ENCODE results near the gene NHS. TPM values are rescaled to one million over a fixed set of nuclear protein-coding genes. Genes with fewer than 3 reads are reported as not detected.

Gene NHS
- total and polyA plus RNA-seq, 2 experiments from 2014 or later, result 0.72 to 0.89 TPM

DNA sequence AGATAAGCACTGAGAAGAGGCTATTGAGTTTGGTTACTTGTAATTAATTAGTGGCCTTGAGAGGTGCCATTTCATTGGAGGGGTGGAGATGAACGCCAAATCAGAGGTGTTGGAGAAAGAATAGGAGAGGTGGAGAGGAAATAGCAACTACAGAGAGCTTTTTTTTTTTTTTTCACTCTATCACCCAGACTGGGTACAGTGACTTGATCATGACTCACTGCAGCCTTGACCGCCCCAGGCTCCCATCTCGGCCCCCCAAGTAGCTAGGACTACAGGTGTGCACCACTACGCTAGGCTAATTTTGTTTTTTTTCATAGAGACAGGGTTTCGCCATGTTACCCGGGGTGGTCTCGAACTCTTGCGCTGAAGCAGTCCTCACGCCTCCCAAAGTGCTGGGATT, 5.2 kb downstream of the NHS start:
- no peak for DNase-seq (ENCODE audit: low read depth in 1 of 2, low spot score in 1 of 2)
- Histone ChIP-seq H3K9me3 (ENCODE audit: low read depth) (no peaks in the 10 kb centered on the region), H3K4me3 (no peak overlapping the region), H3K4me1 (ENCODE audit: low read depth) (peaks cover 7% of the 10 kb centered on the region), H3K27me3 (peaks cover 35% of the 10 kb centered on the region), H3K27ac (no peak overlapping the region), H3K36me3 (no peaks in the 10 kb centered on the region)
- TF ChIP-seq, protein P1, sequence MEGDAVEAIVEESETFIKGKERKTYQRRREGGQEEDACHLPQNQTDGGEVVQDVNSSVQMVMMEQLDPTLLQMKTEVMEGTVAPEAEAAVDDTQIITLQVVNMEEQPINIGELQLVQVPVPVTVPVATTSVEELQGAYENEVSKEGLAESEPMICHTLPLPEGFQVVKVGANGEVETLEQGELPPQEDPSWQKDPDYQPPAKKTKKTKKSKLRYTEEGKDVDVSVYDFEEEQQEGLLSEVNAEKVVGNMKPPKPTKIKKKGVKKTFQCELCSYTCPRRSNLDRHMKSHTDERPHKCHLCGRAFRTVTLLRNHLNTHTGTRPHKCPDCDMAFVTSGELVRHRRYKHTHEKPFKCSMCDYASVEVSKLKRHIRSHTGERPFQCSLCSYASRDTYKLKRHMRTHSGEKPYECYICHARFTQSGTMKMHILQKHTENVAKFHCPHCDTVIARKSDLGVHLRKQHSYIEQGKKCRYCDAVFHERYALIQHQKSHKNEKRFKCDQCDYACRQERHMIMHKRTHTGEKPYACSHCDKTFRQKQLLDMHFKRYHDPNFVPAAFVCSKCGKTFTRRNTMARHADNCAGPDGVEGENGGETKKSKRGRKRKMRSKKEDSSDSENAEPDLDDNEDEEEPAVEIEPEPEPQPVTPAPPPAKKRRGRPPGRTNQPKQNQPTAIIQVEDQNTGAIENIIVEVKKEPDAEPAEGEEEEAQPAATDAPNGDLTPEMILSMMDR (IDR thresholded peaks at IDR 0.05; ENCODE audit: low read depth, low read length), result no peak

DNA sequence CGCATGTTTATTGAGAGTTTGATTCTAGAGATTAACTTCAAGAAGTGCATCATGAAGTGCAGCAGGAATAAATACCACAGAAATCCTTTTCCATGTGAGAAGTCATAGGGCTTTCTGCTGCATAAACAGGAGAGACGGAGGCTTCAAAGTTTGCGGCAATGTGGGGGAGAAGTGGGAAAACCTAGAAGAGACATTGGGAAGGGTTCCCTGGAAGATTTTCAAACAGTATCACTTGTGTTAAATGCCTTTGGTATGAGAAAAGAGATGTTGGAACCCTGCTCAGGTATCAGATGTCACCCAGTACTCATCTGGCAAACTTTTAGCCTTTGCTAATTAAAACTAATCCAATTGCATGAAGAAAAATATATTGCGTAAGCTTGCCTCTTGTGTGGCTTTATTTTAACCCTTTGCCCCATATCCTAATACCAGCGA, 15.4 kb downstream of the NHS start:
- Histone ChIP-seq H3K4me3 (no peak overlapping the region), H3K27ac (no peak overlapping the region), H3K9me3 (ENCODE audit: low read depth) (no peaks in the 10 kb centered on the region), H3K36me3 (no peaks in the 10 kb centered on the region), H3K27me3 (no peaks in the 10 kb centered on the region), H3K4me1 (ENCODE audit: low read depth) (no peaks in the 10 kb centered on the region)
- TF ChIP-seq, protein P1 (IDR thresholded peaks at IDR 0.05; ENCODE audit: low read depth, low read length), result no peak
- DNase-seq (ENCODE audit: low read depth in 1 of 2, low spot score in 1 of 2), result no peak

DNA sequence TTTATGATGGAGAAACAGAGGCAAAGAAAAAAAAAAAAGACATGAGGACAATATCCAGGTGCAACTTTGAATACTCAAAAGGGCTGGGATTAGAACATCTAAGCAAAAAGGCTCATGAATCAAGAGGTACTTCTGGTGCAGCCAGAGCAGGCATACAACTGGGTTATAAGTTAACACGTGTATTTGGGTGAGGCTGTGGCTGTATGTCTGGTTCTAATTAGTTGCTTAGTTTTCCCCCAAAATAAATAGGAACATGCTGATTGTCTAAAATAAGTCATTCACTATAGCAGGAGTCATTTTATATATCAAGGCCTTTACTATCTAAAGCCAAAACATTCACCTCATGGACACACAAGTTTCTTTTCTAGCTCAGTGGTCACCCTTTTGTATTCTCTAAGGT, 20.2 kb downstream of the NHS start:
- TF ChIP-seq, protein P1 (IDR thresholded peaks at IDR 0.05; ENCODE audit: low read depth, low read length), result no peak
- H3K4me3 ChIP-seq, result no peak overlapping the region
- H3K9me3 ChIP-seq (ENCODE audit: low read depth), result no peaks in the 10 kb centered on the region
- no peak for DNase-seq (ENCODE audit: low read depth in 1 of 2, low spot score in 1 of 2)
- no peaks in the 10 kb centered on the region for H3K27me3 ChIP-seq
- no peaks in the 10 kb centered on the region for H3K4me1 ChIP-seq (ENCODE audit: low read depth)
- H3K36me3 ChIP-seq, result no peaks in the 10 kb centered on the region
- H3K27ac ChIP-seq, result no peak overlapping the region

DNA sequence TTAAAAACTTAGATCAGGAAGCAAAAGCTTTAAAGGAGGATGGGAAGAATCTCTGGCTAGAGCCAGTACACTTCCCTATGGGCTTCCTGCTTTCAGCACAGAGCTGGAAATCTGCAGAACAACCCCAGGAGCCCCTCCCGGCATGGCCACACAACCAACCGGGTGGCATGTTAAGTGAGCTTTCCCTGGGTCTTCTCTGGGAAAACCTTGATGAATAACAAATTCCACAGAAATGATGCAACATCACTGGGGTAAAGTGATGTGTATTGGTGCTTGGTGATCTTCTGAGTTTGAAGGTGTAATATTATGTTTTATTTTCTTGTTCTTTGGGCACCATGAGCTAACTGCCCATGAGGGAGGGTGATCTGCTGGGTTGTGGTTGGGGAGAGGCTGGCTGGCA, 22.1 kb downstream of the NHS start:
- no peak overlapping the region for H3K4me3 ChIP-seq
- no peak overlapping the region for H3K27ac ChIP-seq
- DNase-seq (ENCODE audit: low read depth in 1 of 2, low spot score in 1 of 2), result peak in 1 of 2 donors; percentile 38
- H3K4me1 ChIP-seq (ENCODE audit: low read depth), result no peaks in the 10 kb centered on the region
- no peaks in the 10 kb centered on the region for H3K9me3 ChIP-seq (ENCODE audit: low read depth)
- TF ChIP-seq, protein P1 (IDR thresholded peaks at IDR 0.05; ENCODE audit: low read depth, low read length), result no peak
- H3K36me3 ChIP-seq, result no peaks in the 10 kb centered on the region
- no peaks in the 10 kb centered on the region for H3K27me3 ChIP-seq

DNA sequence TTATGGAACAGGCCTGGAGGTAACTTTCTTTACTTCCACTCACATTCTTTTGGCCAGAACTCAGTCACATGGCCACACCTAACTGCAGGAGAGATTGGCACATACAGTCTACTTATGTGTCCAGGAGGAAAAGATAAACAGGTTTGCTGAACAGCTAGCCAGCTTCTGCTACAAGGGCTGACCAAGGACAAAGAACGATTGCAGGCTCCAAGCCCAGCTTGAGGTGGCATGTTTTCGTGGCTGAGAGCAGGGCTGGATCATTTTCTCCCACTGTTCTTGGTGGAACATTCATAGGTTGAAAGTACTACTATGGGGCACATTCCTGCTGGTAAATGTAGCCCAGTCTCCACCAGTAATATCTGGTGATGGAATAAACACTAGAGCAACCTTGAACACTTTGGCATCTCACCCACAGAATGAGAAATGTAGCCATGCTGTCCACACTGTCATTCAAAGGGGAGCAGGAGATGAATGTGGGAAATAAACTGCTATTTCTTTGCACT, 28.2 kb downstream of the NHS start:
- Histone ChIP-seq H3K4me1 (ENCODE audit: low read depth) (peaks cover 7% of the 10 kb centered on the region), H3K27ac (peak overlapping the region; percentile 15), H3K36me3 (no peaks in the 10 kb centered on the region), H3K4me3 (no peak overlapping the region), H3K27me3 (no peaks in the 10 kb centered on the region), H3K9me3 (ENCODE audit: low read depth) (no peaks in the 10 kb centered on the region)
- no peak for DNase-seq (ENCODE audit: low read depth in 1 of 2, low spot score in 1 of 2)
- TF ChIP-seq, protein P1 (IDR thresholded peaks at IDR 0.05; ENCODE audit: low read depth, low read length), result no peak

DNA sequence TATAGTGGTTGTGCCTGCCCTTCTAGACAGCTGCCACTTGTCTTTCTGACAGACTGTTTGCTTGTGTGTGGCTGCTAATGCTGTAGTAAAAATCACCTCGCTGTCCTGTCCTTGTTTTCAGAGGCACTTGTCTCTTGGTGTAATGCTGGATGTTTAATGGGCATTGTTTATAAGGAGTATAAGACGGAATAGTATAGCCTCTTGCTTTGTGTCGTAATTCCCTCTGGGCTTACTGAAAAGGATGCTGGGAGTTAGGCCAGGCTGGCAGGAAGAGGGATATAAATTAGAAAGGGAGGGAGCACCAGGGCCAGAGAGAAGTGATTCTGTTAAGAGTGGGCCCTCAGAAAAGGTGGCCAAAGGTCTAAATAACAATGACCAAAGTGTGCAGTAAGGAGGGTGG, 29.0 kb downstream of the NHS start:
- Histone ChIP-seq H3K36me3 (no peaks in the 10 kb centered on the region), H3K9me3 (ENCODE audit: low read depth) (no peaks in the 10 kb centered on the region), H3K27me3 (no peaks in the 10 kb centered on the region), H3K4me3 (no peak overlapping the region), H3K4me1 (ENCODE audit: low read depth) (peaks cover 7% of the 10 kb centered on the region), H3K27ac (peak overlapping the region; percentile 15)
- TF ChIP-seq, protein P1 (IDR thresholded peaks at IDR 0.05; ENCODE audit: low read depth, low read length), result no peak
- DNase-seq (ENCODE audit: low read depth in 1 of 2, low spot score in 1 of 2), result no peak
